Stimulated activated CD4-positive, alpha-beta T cell treated with anti-CD3 and anti-CD28 coated beads, TNF-alpha, amount 100 ng/mL, for 4 hours (primary cell): ENCODE results near the gene ZBTB3.
"Not testable (repeated sequence)": the region's sequence is repeated elsewhere in the genome, so short reads cannot be mapped to it uniquely, and the experiment has no call there.

ENCODE experiments used
- DNase-seq, 3 experiments: peaks; one replicate each; pipeline ENCODE4 v3.0.0-alpha.2; 2020; ENCODE audit warnings: low read depth in 3 of 3

ZBTB3 gene

DNA sequence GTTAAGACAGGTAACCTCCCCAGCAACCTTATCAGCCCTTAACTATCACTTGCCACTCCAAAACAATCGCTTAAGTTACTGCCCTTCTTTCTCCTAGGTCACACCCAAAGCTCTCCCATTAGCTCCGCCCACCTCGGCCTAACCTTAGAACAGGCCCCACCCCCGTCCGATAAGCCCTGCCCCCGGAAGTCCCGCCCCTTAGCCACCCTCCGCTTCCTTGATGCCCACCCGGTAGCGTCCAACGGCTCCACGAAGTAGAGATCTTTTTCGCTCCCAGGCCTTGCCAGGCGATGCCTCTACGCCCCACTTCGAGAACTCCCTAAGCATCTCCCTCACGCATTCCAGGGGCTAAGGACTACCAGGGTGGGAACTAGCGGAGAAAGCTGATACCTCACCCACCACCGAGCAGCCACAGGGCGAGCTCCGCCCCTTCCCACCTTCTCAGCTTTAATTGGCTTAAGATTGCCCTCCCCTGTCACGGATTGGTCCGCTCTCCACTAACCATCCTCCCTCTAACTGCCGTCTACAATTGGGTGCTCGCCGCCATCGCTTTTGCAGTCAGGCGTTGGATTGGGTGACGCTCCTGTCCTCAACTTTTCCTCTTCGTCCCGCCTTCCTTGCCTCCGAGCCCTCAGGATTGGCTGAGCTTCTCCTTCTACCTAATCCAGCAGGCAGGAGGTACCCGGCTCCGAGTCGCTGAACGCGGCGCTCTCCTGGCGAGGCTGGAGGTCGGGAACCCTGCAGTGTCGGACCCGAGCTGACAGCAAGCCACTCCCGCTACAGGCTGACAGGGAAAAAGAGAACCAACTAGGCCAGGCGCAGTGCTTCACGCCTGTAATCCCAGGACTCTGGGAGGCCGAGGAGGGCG is at the start of gene ZBTB3:
TSS of gene ZBTB3 (minus strand) at position 425 of the 868 bp plus-strand sequence. CDS start 496 bp downstream, outside the sequence.
- peak; percentile 94 to 96 (median 94) for DNase-seq

DNA sequence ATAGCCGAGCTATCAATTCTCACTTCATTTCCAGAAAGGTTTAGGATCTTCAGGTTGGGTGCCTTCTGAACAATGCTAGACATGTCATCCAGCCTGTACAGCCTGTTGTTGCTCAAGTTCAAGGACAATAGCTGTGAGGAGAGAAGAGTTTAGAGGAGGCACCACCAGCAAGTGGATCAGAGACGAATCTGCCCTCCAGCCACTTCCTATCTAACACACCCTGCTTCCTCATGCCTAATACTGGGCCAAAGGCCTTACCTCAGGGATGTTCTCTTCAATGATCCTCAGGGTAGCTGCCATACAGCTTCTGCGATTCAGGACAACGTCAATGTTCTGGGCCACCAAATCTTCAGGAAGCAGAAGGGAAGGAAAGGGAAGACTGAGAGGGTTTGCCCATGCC is 47.1 kb upstream of the ZBTB3 start:
- no peak for DNase-seq

DNA sequence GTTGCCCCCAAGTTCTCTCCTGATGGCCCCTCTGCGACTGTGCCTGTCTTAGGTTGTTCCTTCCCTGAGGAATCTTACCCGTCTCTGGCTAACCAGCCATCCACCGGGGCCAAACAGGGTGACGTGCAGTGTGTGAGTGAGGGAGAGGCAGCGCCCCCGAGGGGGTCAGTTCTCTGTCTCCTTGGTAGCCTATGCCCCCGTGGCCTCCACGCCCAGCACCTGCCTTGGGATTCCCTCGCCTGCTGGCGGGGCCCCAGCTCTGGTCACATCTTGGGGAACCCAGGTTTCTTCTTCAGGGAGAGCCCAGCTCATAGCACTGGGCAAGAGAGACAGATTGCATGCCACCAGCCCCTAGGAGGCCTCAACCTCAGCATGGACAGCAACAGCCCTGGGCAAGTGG is 45.5 kb upstream of the ZBTB3 start:
- no peak for DNase-seq

DNA sequence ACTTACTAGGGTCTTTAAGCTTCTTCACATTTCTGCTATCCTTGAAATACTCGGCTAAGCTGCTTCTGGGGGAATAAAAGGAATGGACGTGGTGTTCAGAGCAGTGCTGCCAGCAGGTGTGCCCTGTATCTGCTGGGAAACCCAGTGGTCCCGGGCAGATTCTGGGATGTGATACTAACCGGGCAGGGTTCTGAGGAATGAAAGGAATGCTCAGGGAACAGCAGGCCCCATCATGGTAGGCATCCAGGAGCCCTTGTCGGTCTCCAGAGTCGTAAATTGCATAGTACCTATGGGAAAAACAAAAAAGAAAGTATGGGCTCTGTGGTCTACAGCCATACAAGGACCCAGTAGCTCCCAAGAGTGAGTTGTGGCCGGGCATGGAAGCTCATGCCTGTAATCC is 42.3 kb upstream of the ZBTB3 start:
- DNase-seq = no peak

DNA sequence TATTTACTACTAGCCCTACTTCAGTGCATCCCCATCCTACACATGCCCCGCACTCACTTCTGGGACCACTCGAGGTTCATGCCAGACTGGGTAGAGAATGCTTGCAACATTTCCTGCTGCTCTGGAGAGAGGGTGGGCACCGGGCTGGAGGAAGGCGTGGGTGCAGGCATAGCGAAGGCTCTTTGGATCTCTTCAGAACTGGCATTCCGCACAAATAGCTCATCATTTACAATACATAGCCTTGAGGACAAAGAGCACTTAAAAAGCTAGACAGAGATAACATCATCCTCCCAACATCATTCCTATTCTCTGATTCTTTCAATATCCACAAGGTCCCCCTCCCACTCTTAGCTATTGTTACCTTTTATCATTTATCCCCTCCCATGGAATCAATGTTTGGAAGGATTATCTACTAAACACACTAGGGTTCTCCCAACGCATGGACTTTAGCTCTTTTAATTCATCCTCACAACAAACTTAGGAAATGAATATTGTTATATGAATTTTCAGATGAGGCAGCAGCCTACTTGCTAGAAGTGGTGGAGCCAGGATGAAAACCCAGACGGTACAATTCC is 40.3 kb upstream of the ZBTB3 start:
- DNase-seq = no peak

DNA sequence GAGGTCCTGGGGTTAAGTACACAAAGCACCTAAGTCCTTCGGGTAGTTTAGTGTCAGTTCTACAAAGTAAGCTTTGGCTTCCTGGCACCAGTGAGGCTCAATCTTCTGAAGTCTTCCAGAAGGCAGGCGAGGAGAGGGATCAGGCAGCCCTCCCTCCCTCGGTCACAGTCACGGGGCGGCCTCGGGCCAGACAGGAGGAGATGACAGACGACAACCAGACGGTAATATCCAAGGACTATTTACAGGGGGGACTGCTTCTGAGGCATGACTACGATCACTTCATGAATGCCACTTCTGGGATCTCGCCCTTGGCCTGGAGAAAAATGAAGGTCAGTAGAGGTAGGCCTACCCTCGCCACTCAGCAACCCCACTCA is 38.2 kb upstream of the ZBTB3 start:
- DNase-seq = no peak

DNA sequence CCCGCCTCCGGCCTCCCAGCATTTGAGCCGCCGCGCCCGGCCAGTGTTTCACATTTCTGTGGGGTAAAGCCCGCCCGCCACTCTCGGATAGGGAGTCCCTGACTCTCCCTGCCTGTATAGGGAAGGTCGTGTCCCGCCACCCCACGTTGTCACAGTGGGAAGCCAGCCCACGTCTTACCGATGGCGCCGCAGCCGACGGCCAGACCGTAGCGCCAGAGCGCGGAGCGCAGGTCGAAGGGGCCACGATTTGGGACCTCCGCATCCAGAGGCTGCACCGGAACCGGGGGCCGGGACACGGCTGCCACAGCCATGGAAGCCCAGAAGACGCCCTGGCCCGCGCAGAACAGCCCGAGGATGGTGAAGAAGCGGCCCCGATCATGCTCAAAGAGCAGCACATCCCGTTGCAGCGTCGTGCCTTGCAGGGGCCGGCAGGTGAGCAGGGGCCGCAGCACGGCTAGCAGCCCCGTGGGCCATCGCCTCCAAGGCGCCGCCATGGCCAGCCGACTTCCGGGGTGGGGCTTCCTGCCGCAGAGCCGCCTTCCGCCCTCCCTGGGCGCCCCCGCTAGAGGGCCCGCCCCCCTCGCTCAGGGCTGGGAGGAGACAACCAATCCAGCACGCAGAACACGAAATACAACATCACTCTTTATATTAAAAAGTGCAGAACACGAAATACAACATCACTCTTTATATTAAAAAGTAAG is 37.7 kb upstream of the ZBTB3 start, which contains the start of gene TMEM223:
TSS of gene TMEM223 (minus strand) at position 506 of the 701 bp plus-strand sequence. CDS start at position 494, 12 bp downstream.
- peak; percentile 78 to 84 (median 78) for DNase-seq

DNA sequence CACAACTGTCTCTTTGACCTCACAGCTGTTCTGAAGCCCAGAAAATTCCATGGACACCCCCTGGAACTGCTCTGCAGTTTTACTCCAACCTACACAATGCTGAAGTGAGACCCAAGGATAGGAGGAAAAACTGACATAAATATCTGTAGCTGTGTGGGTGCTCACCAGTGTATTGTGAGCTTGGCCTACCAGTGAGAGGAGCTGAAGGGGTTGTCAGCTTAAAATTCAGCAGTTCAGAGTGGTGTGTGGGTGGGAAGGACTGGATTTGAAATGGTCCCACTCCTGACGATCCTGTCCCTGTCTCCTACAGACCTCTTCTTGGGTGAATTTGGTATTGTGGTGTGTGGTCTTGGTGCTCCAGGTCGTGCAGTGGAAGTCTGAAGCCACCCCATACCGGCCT is 35.6 kb upstream of the ZBTB3 start:
- DNase-seq = no peak

DNA sequence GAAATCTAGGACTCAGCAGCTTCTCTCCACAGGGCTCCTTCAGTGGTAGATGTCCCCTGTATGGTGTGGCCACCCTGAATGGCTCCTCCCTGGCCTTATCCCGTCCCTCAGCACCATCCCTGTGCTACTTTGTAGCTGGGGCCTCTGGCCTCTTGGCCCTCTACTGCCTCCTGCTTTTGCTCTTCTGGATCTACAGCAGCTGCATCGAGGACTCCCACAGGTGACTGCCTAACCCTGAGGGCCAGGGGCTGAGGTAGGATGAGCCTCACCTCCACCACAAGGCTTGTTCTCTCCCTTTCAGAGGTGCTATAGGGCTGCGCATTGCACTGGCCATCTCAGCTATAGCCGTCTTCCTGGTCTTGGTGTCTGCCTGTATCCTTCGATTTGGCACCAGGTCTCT is 35.0 kb upstream of the ZBTB3 start:
- DNase-seq = no peak

DNA sequence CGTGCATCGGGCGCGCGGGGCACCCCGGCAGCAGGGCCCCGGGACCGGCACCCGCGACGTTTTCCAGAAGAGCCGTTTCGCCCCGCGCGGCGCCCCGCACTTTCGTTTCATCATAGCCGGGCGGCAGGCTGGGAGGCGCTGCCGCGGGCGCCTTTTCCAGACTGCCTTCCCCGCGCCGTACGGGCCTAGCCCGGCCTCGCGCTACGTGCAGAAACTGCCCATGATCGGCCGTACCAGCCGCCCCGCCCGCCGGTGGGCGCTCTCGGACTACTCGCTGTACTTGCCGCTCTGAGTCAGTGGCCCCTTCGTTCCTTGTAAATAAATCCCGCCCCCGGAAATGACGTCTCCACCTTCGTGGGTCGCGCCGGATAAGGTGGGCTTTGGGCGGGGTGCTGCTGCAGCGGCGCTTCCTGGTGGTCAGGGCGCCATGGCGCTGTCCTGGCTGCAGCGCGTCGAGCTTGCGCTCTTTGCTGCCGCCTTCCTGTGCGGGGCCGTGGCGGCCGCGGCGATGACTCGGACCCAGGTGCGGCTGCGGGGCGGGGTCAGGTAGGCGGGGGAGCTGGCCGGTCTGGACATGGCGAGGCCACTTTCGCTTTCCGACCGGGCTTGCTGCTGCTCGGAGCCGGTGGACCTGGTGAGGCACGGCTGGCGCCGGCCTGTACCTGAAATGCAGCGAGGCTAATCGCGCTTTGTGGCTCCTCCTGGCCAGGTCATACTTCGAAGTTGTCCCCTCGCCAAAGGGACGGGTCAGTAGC is 33.2 kb upstream of the ZBTB3 start, which contains the start of gene TMEM179B:
TSS of gene TMEM179B (plus strand) at position 398 of the 755 bp plus-strand sequence. CDS start at position 428, 30 bp downstream.
- peak; percentile 92 to 97 (median 97) for DNase-seq

DNA sequence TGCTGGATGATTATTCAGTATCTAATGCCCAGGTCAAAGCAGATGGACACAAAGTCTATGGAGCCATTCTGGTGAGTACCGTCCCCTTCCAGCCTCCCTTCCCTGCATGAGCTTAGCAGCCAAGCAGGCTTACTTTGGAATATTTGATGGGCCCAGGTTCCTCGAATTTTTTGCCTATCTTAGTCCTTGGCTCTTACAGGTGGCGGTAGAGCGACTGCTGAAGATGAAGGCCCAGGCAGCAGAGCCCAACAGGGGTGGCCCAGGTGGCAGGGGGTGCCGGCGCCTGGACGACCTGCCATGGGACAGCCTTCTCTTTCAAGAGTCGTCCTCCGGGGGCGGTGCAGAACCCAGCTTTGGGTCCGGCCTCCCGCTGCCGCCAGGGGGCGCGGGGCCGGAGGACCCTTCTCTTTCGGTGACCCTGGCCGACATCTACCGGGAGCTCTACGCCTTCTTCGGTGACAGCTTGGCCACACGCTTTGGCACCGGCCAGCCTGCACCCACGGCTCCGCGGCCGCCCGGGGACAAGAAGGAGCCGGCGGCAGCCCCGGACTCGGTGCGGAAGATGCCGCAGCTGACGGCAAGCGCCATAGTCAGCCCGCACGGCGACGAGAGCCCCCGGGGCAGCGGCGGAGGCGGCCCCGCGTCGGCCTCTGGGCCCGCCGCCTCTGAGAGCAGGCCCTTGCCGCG is 32.5 kb upstream of the ZBTB3 start:
- peak; percentile 70 to 74 (median 73) for DNase-seq

DNA sequence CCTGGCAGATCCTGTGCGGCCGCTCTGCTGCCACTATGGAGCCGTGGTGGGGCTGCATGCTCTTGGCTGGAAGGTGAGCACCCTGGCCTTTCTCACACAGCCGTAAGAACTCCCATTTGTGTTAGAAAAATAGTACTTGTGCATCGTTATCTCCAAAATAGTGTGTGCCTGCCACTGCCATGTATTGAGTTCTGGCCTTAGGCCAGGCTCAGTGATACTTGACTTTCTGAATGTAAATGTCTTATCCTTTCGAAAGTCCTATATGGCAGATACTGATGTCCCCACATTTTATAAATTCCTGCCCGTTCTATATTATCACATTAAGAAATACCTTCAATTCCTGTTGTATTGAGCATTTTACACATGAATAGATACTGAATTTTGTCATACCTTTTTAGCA is 28.8 kb upstream of the ZBTB3 start:
- DNase-seq = no peak

DNA sequence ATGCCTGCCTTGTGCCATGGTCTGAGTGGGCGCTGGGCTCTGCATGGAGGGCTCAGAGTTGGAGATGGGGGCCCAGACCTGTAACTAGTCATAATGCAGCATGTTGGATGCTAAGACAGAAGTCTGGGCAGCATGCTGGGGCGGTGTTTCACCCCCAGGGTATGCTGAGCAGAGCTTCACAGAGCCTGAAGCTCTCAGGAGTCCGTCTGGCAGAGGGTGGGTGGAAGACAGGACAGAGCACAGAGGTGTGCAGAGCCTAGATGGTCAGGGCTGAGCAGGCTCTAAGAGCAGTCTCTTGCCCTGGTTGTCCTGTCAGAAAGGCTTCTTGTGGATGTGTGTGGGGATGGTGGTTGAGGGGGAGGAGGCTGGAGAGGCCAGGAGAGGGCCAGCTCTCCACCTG is 24.5 kb upstream of the ZBTB3 start:
- no peak for DNase-seq

DNA sequence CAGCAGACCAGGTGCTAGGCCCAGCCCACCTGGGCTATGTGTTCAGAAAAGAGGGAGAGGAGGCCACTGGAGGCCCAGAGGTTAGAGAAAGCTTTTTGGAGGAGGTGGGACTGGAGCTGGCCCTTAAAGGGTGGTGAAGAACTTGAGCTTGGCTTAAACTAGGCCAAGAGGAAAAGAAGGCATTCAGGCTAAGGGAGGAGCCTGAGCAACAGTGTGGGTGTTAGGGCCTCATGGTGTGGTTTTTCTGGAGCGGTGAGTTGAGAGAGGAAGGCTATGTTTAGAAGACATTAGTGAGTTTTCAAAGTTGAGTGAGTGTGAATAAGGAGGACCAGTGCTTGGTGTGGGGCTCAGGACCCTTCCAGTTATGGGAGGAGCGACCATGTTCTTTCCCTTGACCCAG is 23.4 kb upstream of the ZBTB3 start:
- DNase-seq = no peak

DNA sequence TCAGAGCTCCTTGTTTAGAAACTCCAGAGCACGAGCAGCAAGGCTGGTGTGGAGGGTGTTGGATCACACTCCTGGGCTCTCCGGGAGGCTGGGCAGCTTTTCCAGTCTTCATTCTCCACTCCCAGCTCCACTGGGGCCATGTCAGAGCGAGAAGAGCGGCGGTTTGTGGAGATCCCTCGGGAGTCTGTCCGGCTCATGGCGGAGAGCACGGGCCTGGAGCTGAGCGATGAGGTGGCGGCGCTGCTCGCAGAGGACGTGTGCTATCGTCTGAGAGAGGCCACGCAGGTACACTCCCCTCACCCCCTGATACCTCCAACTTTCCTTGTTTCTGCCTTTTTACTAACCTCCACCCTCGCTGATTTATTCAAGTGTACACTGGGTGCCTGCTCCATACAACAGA is 21.7 kb upstream of the ZBTB3 start:
- no peak for DNase-seq

DNA sequence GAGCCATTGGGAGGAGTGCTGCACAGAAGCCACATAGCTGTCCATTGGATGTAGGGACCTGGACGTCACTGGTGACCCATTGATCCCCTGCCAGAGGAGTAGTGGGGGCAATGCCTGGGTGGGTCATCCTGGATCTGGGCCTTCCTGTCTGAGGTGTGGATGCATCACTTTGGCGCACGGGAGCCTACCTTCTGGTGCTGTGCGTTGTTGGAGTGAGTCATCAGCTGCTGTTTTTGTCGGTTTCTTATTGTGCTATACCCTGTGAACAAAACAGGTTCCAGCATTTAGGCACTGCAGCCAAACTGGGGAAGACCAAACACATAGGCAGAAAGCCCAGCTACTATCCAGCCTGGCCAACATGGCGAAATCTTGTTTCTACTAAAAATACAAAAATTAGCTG is 20.4 kb upstream of the ZBTB3 start:
- DNase-seq = no peak

DNA sequence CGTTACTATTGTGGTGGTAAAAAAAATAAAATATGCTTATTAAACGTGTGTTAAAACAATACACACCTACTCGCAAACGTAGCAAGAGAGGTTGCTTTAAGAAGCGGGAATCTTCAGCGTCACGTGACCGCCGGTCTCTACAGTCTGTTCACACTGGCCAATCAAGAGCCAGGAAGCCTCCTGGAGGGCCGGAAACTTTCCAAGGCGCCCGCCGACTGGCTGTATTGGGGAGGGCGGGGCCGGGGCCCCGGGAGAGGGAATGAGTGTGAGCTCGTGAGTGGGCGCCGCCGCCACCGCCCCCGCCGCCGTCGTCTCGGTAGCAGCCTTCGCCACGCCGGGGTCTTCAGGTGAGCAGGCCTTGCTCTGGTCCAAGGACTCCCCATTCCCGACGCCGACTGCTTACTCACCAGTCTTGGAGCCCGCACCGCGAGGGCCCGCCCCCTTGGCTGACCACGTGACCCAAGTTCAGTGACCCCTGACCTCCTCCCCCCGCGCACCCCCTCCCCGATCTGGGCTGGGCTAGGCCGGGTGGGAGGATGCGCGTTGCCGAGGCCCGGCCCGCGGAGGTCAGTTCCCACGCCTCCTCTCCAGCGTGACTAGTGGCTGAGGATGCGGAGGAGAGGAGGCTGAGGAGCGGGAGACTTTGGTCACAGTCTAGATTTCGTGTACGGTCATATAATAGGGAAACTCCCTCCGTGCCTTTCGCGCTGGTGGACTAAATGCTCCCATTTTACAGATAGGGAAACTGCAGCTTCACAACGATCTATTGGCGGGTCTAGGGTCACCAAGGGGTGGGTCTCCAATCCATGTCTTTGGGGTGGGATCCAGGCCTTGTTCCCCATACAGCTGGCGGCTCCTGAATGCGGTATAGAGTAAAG is 17.4 kb upstream of the ZBTB3 start, which contains the start of gene TAF6L:
TSS of gene TAF6L (plus strand) at position 253 of the 878 bp plus-strand sequence. CDS start 4,388 bp downstream, outside the sequence.
- DNase-seq = peak; percentile 85 to 89 (median 85)

DNA sequence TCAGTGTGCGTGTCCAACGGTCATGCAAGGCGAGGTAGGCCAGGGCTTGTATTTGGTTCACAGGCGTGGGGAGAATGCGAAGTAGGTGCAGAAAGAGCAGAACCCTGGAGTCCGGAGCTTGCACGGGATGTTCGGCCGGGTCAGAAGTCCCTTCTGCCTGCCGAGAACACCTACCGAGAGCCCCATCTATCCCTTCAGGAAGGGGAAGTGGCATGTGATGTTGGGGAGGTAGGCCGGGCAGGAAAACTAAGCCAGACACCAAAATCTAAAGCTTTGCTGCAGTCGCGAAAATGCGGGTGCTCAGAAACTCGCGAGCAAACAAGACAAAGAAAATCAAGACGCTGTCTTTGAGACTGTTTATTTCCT is 16.8 kb upstream of the ZBTB3 start:
- DNase-seq = no peak

DNA sequence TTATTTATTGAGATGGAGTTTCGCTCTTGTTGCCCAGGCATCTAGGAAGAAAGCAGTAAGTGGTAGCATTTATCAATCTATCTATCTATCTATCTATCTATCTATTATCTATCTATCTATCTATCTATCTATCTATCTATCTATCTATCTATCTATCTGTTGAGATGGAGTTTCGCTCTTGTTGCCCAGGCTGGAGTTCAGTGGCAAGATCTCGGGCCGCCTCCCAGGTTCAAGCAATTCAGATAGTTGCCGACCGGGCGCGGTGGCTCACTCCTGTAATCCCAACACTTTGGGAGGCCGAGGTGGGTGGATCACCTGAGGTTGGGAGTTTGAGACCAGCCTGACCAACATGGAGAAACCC is 6.9 kb upstream of the ZBTB3 start:
- DNase-seq = not testable (repeated sequence)
